Forelimb muscle (tissue), 1 donor: Measurements from ENCODE around the gene ACVR2A. TPM values are rescaled to one million over a fixed set of nuclear protein-coding genes. Genes with fewer than 3 reads are reported as not detected.
A peak's percentile ranks its signal among the peaks of the same experiment; 100 is the strongest.

ENCODE experiments used
- DNase-seq: peaks from one replicate; pipeline ENCODE4 v3.0.0-alpha.2; 2013; ENCODE audit warnings: low read depth
- polyA plus RNA-seq: library from polyadenylated mRNA; unstranded; fragments of 120-200 nt; gene quantifications from one replicate; pipeline ENCODE4 v1.2.1, GENCODE V29; 2013; ENCODE audit not compliant: insufficient read length

The ACVR2A gene
- polyA plus RNA-seq, 1 donor: 20.2 TPM

DNA sequence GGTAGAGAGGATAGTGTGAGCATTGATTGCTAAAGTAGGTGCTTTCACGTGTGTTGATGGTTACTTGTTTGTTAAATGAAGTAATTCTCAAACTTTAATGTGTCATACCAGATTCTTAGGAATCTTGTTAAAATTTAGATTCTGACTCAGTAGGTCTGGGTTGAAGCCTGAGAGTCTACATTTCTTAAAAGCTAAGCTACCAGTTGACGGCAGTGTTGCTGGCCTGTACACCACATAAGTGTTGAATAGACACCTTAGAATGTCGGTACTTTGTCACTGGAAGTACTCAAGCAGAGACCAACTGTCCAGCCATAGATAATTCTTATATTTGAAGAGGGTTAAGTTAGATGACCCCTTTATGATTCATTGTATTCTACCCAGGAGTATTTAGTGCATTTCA lies 79.8 kb downstream of the ACVR2A start:
- DNase-seq: no peak

DNA sequence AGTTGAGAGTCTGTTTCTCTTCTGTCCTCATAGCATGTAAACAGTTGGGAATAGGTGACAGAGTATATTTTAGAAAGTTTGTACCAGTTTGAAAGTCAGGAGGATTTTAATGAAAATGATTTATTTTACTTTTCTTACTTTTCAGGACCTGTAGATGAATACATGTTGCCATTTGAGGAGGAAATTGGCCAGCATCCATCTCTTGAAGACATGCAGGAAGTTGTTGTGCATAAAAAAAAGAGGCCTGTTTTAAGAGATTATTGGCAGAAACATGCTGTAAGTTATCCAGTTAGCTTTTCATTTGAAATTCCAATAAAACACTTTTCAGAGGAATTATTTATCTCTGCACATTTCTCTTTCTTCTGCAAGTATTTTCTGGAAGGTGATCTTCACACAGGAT lies 81.1 kb downstream of the ACVR2A start:
- DNase-seq: no peak

- no peak for DNase-seq
These were observed 82.3 kb downstream of the ACVR2A start for GRCh38 chr2:147927053-147927588.

GRCh38 chr2:147933931-147934330 lies 89.1 kb downstream of the ACVR2A start:
- no peak for DNase-seq

DNA sequence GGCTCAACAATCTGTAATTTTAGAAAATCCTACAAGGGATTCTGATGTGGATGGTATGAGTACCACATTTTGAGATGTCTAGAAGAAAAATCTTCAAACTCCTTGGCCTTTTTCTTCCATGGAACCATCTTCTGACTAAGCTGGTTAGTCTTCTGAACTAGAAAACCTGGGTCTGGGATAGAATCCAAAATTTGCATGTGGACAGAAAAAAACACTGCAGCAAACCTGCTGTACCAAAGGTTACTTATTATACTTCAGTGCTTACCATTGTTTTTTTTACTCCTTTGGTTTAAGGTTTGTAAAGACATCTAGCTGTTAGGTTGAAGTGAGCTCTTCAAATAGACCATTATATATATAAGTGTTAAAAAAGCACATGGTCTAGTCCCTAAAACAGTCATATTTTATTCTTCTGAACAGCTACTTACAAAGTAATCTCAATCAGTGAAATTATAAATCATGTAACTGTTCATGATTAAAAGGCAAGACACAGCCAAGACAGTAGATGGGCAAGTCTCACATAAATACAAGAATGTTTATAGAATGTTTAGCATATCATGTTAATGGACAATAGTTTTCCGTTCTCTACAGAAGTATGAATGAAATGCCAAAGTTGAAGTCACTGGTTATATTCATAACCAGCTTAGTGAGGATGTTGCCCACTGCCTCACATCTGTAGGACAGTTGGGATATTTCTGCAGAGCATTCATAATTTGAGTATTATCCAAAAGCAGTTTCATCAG lies 90.2 kb downstream of the ACVR2A start:
- no peak for DNase-seq

DNA sequence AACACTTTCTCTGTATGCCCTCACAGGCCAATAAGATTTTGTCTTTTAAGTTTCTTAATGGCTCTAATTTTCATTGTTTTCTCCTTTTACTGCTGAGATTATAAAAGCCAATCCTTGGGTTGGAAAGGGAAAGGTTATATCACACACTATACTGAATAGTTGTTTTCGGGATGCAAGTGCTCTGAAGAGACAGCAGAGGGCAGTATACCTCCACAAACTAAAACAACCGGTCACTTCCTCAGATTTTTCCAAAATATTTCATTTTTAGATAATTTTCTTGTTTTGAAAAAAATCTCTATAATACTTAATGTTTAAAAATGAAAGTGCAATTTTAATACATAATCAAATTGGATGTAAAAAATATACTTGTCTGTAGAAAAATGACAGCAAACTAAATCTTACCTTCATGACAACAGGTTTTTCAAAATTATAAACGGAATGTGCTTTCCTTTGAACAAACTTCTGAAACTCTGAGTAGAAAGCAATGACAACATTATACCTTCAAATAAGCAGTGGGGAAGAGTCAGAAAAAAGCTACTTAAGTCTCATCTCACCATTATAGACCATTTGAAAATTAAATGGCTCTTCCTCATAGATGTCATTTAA lies 93.0 kb downstream of the ACVR2A start:
- peak; percentile 8 for DNase-seq

- no peak for DNase-seq
These were observed 94.5 kb downstream of the ACVR2A start for GRCh38 chr2:147939313-147939712.

DNA sequence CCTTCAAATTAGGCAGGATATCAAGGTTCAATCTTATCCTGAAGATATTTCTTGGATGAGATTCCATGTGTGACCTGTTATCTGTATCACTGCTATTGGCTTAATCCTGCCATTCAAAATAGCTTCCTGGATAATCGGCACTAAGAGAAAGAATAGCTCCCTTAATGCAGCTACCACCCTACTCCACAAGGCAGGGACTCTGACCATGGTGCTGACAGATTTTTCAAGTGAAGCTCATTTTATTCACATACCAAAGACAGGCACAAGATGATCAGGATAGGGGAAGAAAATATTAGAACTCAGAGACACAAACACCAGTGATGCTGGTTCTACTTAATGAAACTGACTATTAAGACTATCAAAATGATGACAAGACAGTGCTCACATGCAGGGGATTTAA lies 100.8 kb downstream of the ACVR2A start:
- DNase-seq: no peak

DNA sequence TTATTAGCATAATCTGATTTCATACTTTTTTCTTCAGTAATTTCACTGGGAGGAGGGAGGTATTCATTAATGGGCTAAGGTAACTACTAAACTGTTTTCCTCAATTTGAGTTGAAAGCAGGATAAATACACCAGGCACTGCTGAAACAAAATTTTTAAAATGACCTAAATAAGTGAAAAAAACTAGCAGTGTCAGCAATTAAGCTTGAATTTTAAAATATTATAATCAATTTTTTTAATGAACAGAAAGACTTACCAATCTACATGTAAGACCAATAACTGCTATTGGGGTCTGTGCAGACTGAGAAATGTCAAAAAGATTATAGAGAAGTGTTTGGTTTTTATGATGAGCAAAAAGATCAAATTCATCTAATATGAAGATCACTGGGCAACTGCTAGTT lies 107.3 kb downstream of the ACVR2A start:
- no peak for DNase-seq

- DNase-seq: no peak
These were observed 123.7 kb downstream of the ACVR2A start for GRCh38 chr2:147968571-147968970.

DNA sequence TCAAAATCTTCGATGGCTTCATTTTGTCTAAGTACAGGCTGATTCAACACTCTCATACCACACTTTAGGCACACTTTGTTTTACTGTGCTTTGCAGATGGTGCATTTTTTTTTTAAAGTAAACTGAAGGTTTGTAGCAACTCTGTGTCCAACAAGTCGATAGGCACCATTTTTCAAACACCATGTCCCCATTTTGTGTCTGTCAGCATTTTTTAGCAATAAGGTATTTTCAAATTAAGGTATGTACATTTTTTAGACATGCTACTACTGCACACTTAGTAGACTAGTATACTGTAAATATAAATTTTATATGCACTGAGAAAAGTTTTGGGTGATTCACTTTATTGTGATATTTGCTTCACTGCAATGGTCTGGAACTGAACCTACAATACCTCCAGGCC lies 131.3 kb downstream of the ACVR2A start:
- DNase-seq: no peak

- no peak for DNase-seq
These were observed 132.8 kb downstream of the ACVR2A start for GRCh38 chr2:147977679-147978078.

Other genes with a start within 250 kb of the ACVR2A start
- 38.0 TPM for gene ORC4, start 175.7 kb downstream of the ACVR2A start, polyA plus RNA-seq
- 19.2 TPM for gene MBD5, start 176.1 kb downstream of the ACVR2A start, polyA plus RNA-seq